Naive thymus-derived CD4-positive, alpha-beta T cell (primary cell): ENCODE results near the gene BTBD2. TPM values are rescaled to one million over a fixed set of nuclear protein-coding genes. Genes with fewer than 3 reads are reported as not detected.

Source experiments
- ATAC-seq: fragments of 150-1000 bp; cut with Tn5 transposase; 2 replicates; pipeline ENCODE4 v1.10.0; 2021; ENCODE audit warnings: mild to moderate bottlenecking, moderate library complexity
- CTCF ChIA-PET: fragments of 350-600 bp; sonication (Branson Sonifier 250); formaldehyde crosslinking; loops from one replicate; lab custom pipeline; 2021; ENCODE audit warnings: antibody characterized with exemption; lab: Charles Lee
- POLR2A ChIA-PET: fragments of 350-600 bp; sonication (Branson Sonifier 250); formaldehyde crosslinking; loops from one replicate; lab custom pipeline; 2021; ENCODE audit warnings: antibody characterized with exemption, inconsistent platforms; lab: Charles Lee
- DNase-seq, 9 donors: peaks; one replicate each; pipeline versions ENCODE4 v3.0.0 to v3.0.0-alpha.2; 2020 to 2022; ENCODE audit warnings: mixed read lengths in 1 of 9
- H3K27ac ChIP-seq: one replicate; pipeline ENCODE4 v1.7.0; 2013; ENCODE audit warnings: mild to moderate bottlenecking, low read depth, low read length, moderate library complexity
- H3K27me3 ChIP-seq, 2 donors: one replicate each; pipeline ENCODE4 v1.7.0; 2013; ENCODE audit warnings: low read length in 2 of 2, mild to moderate bottlenecking in 2 of 2, moderate library complexity in 2 of 2; ENCODE audit not compliant: control insufficient read depth in 2 of 2, insufficient read depth in 2 of 2
- H3K36me3 ChIP-seq, 3 experiments: 1 replicate in 2 of 3; 2 replicates in 1 of 3; pipeline ENCODE4 v1.7.0; 2013; ENCODE audit warnings: low read length in 3 of 3, mild to moderate bottlenecking in 3 of 3, moderate library complexity in 1 of 3; ENCODE audit not compliant: insufficient read depth in 3 of 3, control insufficient read depth in 2 of 3
- H3K4me1 ChIP-seq, 2 donors: one replicate each; pipeline ENCODE4 v1.7.0; 2013; ENCODE audit warnings: low read length in 2 of 2, mild to moderate bottlenecking in 2 of 2, moderate library complexity in 1 of 2; ENCODE audit not compliant: control insufficient read depth in 2 of 2, insufficient read depth in 2 of 2
- H3K4me3 ChIP-seq: 2 replicates; pipeline ENCODE4 v1.7.0; 2013; ENCODE audit warnings: mild to moderate bottlenecking, low read length
- H3K9me3 ChIP-seq, 3 experiments: 1 replicate in 2 of 3; 2 replicates in 1 of 3; pipeline ENCODE4 v1.7.0; 2013; ENCODE audit warnings: low read length in 3 of 3; ENCODE audit not compliant: control insufficient read depth in 2 of 3
- H3K27ac Mint-ChIP-seq, 9 donors: one replicate each; pipeline ENCODE4 v1.8.0; 2020 to 2022; ENCODE audit warnings: mixed read lengths in 9 of 9, mild to moderate bottlenecking in 8 of 9, moderate library complexity in 5 of 9, inconsistent platforms in 2 of 9
- H3K27me3 Mint-ChIP-seq, 5 donors: one replicate each; pipeline ENCODE4 v1.8.0; 2021 to 2022; ENCODE audit warnings: mixed read lengths in 5 of 5, mild to moderate bottlenecking in 1 of 5
- H3K36me3 Mint-ChIP-seq, 5 donors: one replicate each; pipeline ENCODE4 v1.8.0; 2020 to 2022; ENCODE audit warnings: mixed read lengths in 5 of 5, mild to moderate bottlenecking in 3 of 5, inconsistent platforms in 1 of 5
- H3K4me1 Mint-ChIP-seq, 7 donors: one replicate each; pipeline ENCODE4 v1.8.0; 2020 to 2022; ENCODE audit warnings: mixed read lengths in 7 of 7, mild to moderate bottlenecking in 3 of 7, inconsistent platforms in 1 of 7
- H3K4me3 Mint-ChIP-seq, 10 donors: one replicate each; pipeline ENCODE4 v1.8.0; 2020 to 2022; ENCODE audit warnings: mild to moderate bottlenecking in 10 of 10, mixed read lengths in 10 of 10, moderate library complexity in 6 of 10, inconsistent platforms in 2 of 10
- H3K9me3 Mint-ChIP-seq, 11 donors: one replicate each; pipeline ENCODE4 v1.8.0; 2020 to 2022; ENCODE audit warnings: mixed read lengths in 11 of 11, mild to moderate bottlenecking in 4 of 11, inconsistent platforms in 1 of 11, moderate library complexity in 1 of 11
- intact Hi-C, 2 donors: fragments of 100-400 bp; cut with micrococcal nuclease; formaldehyde crosslinking; loops; one replicate each; pipeline ENCODE4 v1.15.1; 2023
- polyA plus RNA-seq, 2 donors: library from polyadenylated mRNA; unstranded; fragments of 300-500 nt; fragmentation: Illumina TruSeq; gene quantifications; one replicate each; pipeline ENCODE4 v1.2.3, GENCODE V29; 2021
- total RNA-seq, 6 experiments: library from RNA in 5 of 6; stranded (reverse) in 5 of 6; gene quantifications; 1 replicate in 5 of 6; 2 replicates in 1 of 6; pipeline ENCODE4 v1.2.3 and lab custom pipeline; 2021 to 2026

The BTBD2 gene
- total and polyA plus RNA-seq, 7 experiments from 2014 or later: 5.2 to 70.8 (median 62.5) TPM

GRCh38 chr19:2014131-2014571, 1.4 kb downstream of the BTBD2 start:
- no peaks in the 10 kb centered on the region for H3K9me3 ChIP-seq
- H3K27me3 ChIP-seq: no peaks in the 10 kb centered on the region
- H3K9me3 Mint-ChIP-seq: no peaks in the 10 kb centered on the region
- intact Hi-C loops: no loop called here
- H3K36me3 Mint-ChIP-seq: peaks cover 0 to 18% (median 11%) of the 10 kb centered on the region in 5 donors
- H3K4me1 Mint-ChIP-seq: peaks cover 3 to 34% (median 12%) of the 10 kb centered on the region in 7 donors
- H3K27me3 Mint-ChIP-seq: no peaks in the 10 kb centered on the region
- H3K4me3 ChIP-seq: no peak overlapping the region
- ChIA-PET POLR2A (no interaction called here), CTCF (no interaction called here)
- H3K27ac ChIP-seq: peak overlapping the region; percentile 40
- ATAC-seq (no peak), DNase-seq (no peak)
- peaks cover 0 to 8% (median 0%) of the 10 kb centered on the region in 3 experiments for H3K36me3 ChIP-seq
- H3K4me1 ChIP-seq: no peaks in the 10 kb centered on the region
- peak overlapping the region in 5 of 9 donors; percentile 5 to 52 (median 31) for H3K27ac Mint-ChIP-seq
- H3K4me3 Mint-ChIP-seq: peak overlapping the region in 6 of 10 donors; percentile 45 to 80 (median 67)

DNA sequence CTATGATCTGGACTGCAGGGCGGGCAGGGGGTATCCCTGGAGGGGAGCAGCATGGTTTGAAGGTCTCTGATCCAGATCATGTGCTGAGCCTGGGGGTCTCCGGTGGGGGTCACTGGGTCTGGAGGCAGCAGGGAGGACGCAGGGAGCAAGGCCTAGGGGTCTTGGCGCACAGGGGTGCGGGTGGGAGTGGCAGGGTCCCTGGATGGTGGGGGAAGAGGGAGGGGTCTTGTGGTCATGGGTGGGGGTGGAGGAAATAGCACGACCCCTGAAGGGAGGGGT, 1.9 kb downstream of the BTBD2 start:
- no peaks in the 10 kb centered on the region for H3K9me3 ChIP-seq
- no peak overlapping the region for H3K4me3 ChIP-seq
- Mint-ChIP-seq H3K4me1 (peaks cover 3 to 34% (median 11%) of the 10 kb centered on the region in 7 donors), H3K36me3 (peaks cover 0 to 18% (median 11%) of the 10 kb centered on the region in 5 donors), H3K27me3 (no peaks in the 10 kb centered on the region), H3K9me3 (no peaks in the 10 kb centered on the region), H3K27ac (peak overlapping the region in 5 of 9 donors; percentile 21 to 71 (median 62)), H3K4me3 (peak overlapping the region in 5 of 10 donors; percentile 29 to 80 (median 52))
- ChIA-PET CTCF (no interaction called here), POLR2A (no interaction called here)
- ATAC-seq (no peak), DNase-seq (no peak)
- H3K27ac ChIP-seq: peak overlapping the region; percentile 40
- peaks cover 0 to 8% (median 0%) of the 10 kb centered on the region in 3 experiments for H3K36me3 ChIP-seq
- H3K4me1 ChIP-seq: no peaks in the 10 kb centered on the region
- no peaks in the 10 kb centered on the region for H3K27me3 ChIP-seq
- intact Hi-C loops: no loop called here

DNA sequence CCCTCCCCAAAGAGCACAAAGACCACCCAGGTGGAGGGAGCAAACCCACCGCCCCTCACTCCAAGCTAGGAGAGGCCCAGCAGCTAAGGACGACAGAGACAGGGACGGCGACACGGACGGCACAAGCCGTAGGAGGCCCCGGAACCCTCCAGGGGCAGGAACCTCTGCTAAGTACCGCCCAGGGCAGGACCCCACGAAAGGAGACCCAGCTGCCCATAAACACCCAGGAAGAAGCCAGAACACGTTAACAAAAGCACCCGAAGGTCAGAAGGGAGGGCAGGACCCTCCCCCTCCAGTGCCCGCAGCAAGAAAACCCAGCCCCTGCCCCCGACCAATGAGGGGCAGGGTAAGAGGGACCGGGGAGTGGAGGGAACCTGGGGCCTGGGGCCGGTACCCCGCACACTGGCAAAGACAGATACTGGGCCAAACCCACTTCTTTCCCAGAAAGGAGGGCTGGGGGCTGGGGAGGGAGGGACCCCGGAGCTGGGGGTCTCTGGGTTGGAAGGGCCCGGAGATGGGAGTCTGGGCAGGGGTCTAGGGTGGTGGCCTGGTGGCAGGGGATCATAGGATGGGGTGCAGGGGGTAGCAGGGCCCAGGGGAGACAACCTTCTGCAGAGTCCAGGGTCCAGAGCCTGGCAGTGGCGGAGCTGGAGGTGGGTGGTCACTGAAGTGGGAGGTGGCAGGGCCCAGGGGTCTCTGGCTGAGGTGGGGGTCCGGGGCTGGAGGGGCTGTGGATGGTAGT, 2.4 kb downstream of the BTBD2 start:
- H3K36me3 ChIP-seq: peaks cover 0 to 8% (median 0%) of the 10 kb centered on the region in 3 experiments
- Mint-ChIP-seq H3K27me3 (no peaks in the 10 kb centered on the region), H3K4me1 (peaks cover 3 to 34% (median 11%) of the 10 kb centered on the region in 7 donors), H3K4me3 (peak overlapping the region in 7 of 10 donors; percentile 29 to 80 (median 44)), H3K9me3 (no peaks in the 10 kb centered on the region), H3K36me3 (peaks cover 0 to 18% (median 11%) of the 10 kb centered on the region in 5 donors), H3K27ac (peak overlapping the region in 5 of 9 donors; percentile 12 to 74 (median 54))
- ChIA-PET POLR2A (no interaction called here), CTCF (no interaction called here)
- H3K27me3 ChIP-seq: no peaks in the 10 kb centered on the region
- H3K9me3 ChIP-seq: no peaks in the 10 kb centered on the region
- H3K4me1 ChIP-seq: no peaks in the 10 kb centered on the region
- ATAC-seq (no peak), DNase-seq (no peak)
- peak overlapping the region; percentile 40 for H3K27ac ChIP-seq
- intact Hi-C loops: no loop called here
- H3K4me3 ChIP-seq: no peak overlapping the region

DNA sequence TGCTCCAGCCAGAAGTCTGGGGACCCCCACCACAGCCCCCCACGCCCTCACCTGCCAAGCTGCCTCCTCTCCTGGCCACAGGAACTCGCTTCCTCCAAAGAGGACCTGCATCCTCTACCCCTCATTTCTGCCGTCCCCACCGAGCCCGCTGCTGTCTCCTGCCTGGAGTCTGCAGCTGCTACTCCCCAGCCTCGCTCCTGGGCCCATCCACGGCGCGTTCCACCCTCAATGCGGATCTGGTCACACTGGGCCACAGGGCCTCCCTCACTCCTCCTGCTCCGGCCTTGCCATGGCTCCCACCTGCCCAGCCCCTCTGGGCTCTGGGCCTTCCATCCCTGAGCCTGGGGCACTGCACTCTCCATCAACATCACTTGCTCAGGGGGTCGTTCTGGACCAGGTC, 4.3 kb downstream of the BTBD2 start:
- Histone ChIP-seq H3K27me3 (no peaks in the 10 kb centered on the region), H3K36me3 (peaks cover 0 to 8% (median 0%) of the 10 kb centered on the region in 3 experiments), H3K4me3 (no peak overlapping the region), H3K9me3 (no peaks in the 10 kb centered on the region), H3K27ac (no peak overlapping the region), H3K4me1 (no peaks in the 10 kb centered on the region)
- intact Hi-C loops: no loop called here
- H3K4me1 Mint-ChIP-seq: peaks cover 4 to 34% (median 11%) of the 10 kb centered on the region in 7 donors
- peak overlapping the region in 4 of 9 donors; percentile 10 to 67 (median 45) for H3K27ac Mint-ChIP-seq
- H3K9me3 Mint-ChIP-seq: no peaks in the 10 kb centered on the region
- H3K36me3 Mint-ChIP-seq: peaks cover 0 to 18% (median 11%) of the 10 kb centered on the region in 5 donors
- CTCF ChIA-PET: no interaction called here
- peak overlapping the region in 1 of 10 donors; percentile 16 for H3K4me3 Mint-ChIP-seq
- no peak for DNase-seq
- H3K27me3 Mint-ChIP-seq: no peaks in the 10 kb centered on the region
- POLR2A ChIA-PET: interaction anchor here (0.5 kb wide), 1 partner anchor 135 kb away, joined by 4 read pairs; no protein-coding TSS in a partner anchor
- no peak for ATAC-seq

GRCh38 chr19:2010135-2010668, 5.3 kb downstream of the BTBD2 start:
- H3K27ac ChIP-seq: no peak overlapping the region
- Mint-ChIP-seq H3K27ac (peak overlapping the region in 1 of 9 donors; percentile 39), H3K9me3 (no peaks in the 10 kb centered on the region), H3K27me3 (no peaks in the 10 kb centered on the region), H3K4me1 (peaks cover 7 to 34% (median 11%) of the 10 kb centered on the region in 7 donors), H3K36me3 (peaks cover 0 to 18% (median 11%) of the 10 kb centered on the region in 5 donors), H3K4me3 (no peak overlapping the region)
- POLR2A ChIA-PET: no interaction called here
- ATAC-seq (no peak), DNase-seq (no peak)
- peaks cover 0 to 8% (median 0%) of the 10 kb centered on the region in 3 experiments for H3K36me3 ChIP-seq
- intact Hi-C loops: no loop called here
- H3K4me1 ChIP-seq: no peaks in the 10 kb centered on the region
- H3K27me3 ChIP-seq: no peaks in the 10 kb centered on the region
- CTCF ChIA-PET: no interaction called here
- H3K4me3 ChIP-seq: no peak overlapping the region
- H3K9me3 ChIP-seq: no peaks in the 10 kb centered on the region

GRCh38 chr19:2003874-2004273, 11.6 kb downstream of the BTBD2 start:
- H3K9me3 ChIP-seq: no peaks in the 10 kb centered on the region
- no peaks in the 10 kb centered on the region for H3K27me3 Mint-ChIP-seq
- H3K27ac ChIP-seq: no peak overlapping the region
- ATAC-seq: no peak
- no peaks in the 10 kb centered on the region for H3K27me3 ChIP-seq
- no peak overlapping the region for H3K4me3 ChIP-seq
- no peak overlapping the region for H3K4me3 Mint-ChIP-seq
- peaks cover 0 to 29% (median 0%) of the 10 kb centered on the region in 3 experiments for H3K36me3 ChIP-seq
- H3K4me1 ChIP-seq: no peaks in the 10 kb centered on the region
- H3K27ac Mint-ChIP-seq: peak overlapping the region in 2 of 9 donors; percentile 47 to 56
- no peaks in the 10 kb centered on the region for H3K9me3 Mint-ChIP-seq
- POLR2A ChIA-PET: interaction anchor here (0.7 kb wide), 2 partner anchors 14 to 579 kb away, joined by 3 to 5 read pairs; no protein-coding TSS in a partner anchor
- no peak for DNase-seq
- intact Hi-C loops: no loop called here
- H3K4me1 Mint-ChIP-seq: peaks cover 0 to 15% (median 11%) of the 10 kb centered on the region in 7 donors
- peaks cover 0 to 12% (median 9%) of the 10 kb centered on the region in 5 donors for H3K36me3 Mint-ChIP-seq
- CTCF ChIA-PET: interaction anchor here (0.6 kb wide), 2 partner anchors 74 to 450 kb away, joined by 3 to 5 read pairs; no protein-coding TSS in a partner anchor
